Transverse colon (tissue), 4 donors: ENCODE data around the gene CCL8.

Source experiments
- CTCF ChIP-seq, 5 experiments: fragments of 200-600 bp in 3 of 5; fragments of 450-650 bp in 2 of 5; sonication (generic) in 3 of 5; IDR thresholded peaks; 1 replicate in 2 of 5; 2 replicates in 3 of 5; pipeline ENCODE4 v1.5.1; 2016 to 2017; ENCODE audit warnings: antibody characterized with exemption in 5 of 5, inconsistent platforms in 3 of 5, mild to moderate bottlenecking in 2 of 5, moderate library complexity in 1 of 5
- EP300 ChIP-seq: sonication (generic); formaldehyde crosslinking; IDR thresholded peaks from one replicate; pipeline ENCODE4 v1.6.1; 2017; ENCODE audit warnings: antibody characterized with exemption, low read depth
- POLR2A ChIP-seq: fragments of 450-650 bp; IDR thresholded peaks from one replicate; pipeline ENCODE4 v1.6.1; 2016; ENCODE audit warnings: antibody characterized with exemption, mild to moderate bottlenecking, moderate library complexity
- POLR2AphosphoS5 ChIP-seq, 3 donors: sonication (generic); formaldehyde crosslinking; IDR thresholded peaks; one replicate each; pipeline ENCODE4 v1.6.1; 2016; ENCODE audit warnings: antibody characterized with exemption in 3 of 3

DNA sequence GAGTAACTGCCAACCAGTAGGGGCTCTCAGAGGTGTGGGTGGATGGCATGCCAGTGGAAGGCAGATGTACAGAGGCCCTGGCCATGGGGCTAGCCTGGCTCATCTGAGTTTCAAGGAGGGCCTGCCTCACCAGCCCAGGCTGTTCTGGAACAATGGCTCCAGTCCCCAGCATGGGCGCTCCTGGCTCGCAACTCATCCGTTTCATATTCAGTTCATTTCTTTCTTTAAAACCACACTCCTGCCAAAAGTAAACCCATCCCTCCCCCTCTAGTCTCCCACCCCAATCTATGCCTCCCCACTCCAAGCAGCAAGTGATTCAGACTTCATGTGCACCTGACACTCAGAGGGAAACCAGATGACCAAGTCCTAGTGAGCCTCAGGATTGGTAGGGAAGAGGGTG, 39.4 kb downstream of the CCL8 start:
- TF ChIP-seq CTCF (IDR thresholded peaks at IDR 0.05) (no peak), POLR2AphosphoS5 (IDR thresholded peaks at IDR 0.05) (no peak), POLR2A (no peak), EP300 (no peak)
